Loucy (cell line): Measurements from ENCODE around the gene ROBO4.

Experiments
- CTCF ChIP-seq: fragments of 200-600 bp; sonication (generic); conservative IDR thresholded peaks from 2 replicates; pipeline ENCODE4 v1.5.1; 2014; ENCODE audit warnings: mild to moderate bottlenecking, antibody characterized with exemption, low read length
- EZH2phosphoT487 ChIP-seq: fragments of 200-600 bp; IDR thresholded peaks from 2 replicates; pipeline ENCODE4 v1.6.1; 2018; ENCODE audit warnings: antibody characterized with exemption, mild to moderate bottlenecking, moderate library complexity, borderline replicate concordance

GRCh38 chr11:124935548-124936514 lies 38.2 kb upstream of the ROBO4 start, which contains the start of gene HEPACAM:
- TF ChIP-seq CTCF: no peak
- TF ChIP-seq EZH2phosphoT487: no peak
